HUES64 (cell line): ENCODE results near the gene NECAB2.

Experiments used
- H3K27ac ChIP-seq: 2 replicates; pipeline ENCODE4 v1.7.0; 2013; ENCODE audit warnings: low read depth, low read length, inconsistent platforms
- H3K27me3 ChIP-seq: 2 replicates; pipeline ENCODE4 v1.6.1; 2013; ENCODE audit warnings: mild to moderate bottlenecking, low read length; ENCODE audit not compliant: insufficient read depth
- H3K36me3 ChIP-seq: 2 replicates; pipeline ENCODE4 v1.6.1; 2013; ENCODE audit warnings: mild to moderate bottlenecking, low read length; ENCODE audit not compliant: insufficient read depth
- H3K4me1 ChIP-seq: 2 replicates; pipeline ENCODE4 v1.6.1; 2013; ENCODE audit warnings: mild to moderate bottlenecking, low read length, moderate library complexity; ENCODE audit not compliant: insufficient read depth
- H3K4me3 ChIP-seq: 2 replicates; pipeline ENCODE4 v1.5.1; 2013; ENCODE audit warnings: mild to moderate bottlenecking, low read length, moderate library complexity
- H3K9ac ChIP-seq: 2 replicates; pipeline ENCODE4 v1.6.1; 2013; ENCODE audit warnings: mild to moderate bottlenecking, low read depth, low read length
- H3K9me3 ChIP-seq: 2 replicates; pipeline ENCODE4 v1.6.1; 2013; ENCODE audit warnings: low read depth, low read length; ENCODE audit not compliant: insufficient read depth
- WGBS: fragments of 150-250, 120-280 bp; methylation state at CpG from one replicate; pipeline ENCODE4 v1.1.7; 2013; ENCODE audit warnings: missing lambda C conversion rate; 5-methylcytosine and 5-hydroxymethylcytosine counted together

NECAB2 gene

DNA sequence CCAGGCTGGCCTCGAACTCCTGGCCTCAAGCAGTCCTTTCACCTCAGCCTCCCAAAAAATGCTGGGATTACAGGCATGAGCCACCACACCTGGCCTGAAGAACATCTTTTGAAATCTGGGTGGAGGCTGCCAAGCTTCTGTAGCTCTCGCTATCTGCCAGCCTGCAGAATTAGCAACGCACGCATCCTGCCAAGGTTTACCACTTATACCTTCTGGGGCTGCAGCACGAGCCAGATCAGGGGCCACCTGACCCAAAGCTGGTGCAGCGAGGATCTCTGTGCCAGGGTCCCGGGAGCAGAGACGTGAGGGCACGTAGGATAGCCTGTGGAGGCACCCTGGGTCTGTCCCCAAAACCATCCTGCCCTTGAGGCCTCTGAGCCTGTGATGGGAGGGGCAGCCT lies 52.3 kb downstream of the NECAB2 start:
- H3K4me1 ChIP-seq = no peaks in the 10 kb centered on the region
- H3K9ac ChIP-seq = no peak overlapping the region
- H3K36me3 ChIP-seq = no peaks in the 10 kb centered on the region
- no peak overlapping the region for H3K27ac ChIP-seq
- 94% methylated on average over 9 of the region's 9 CpGs for WGBS
- no peaks in the 10 kb centered on the region for H3K27me3 ChIP-seq
- peaks cover 11% of the 10 kb centered on the region; the same call in 1 of the 2 replicates for H3K9me3 ChIP-seq
- no peak overlapping the region for H3K4me3 ChIP-seq

DNA sequence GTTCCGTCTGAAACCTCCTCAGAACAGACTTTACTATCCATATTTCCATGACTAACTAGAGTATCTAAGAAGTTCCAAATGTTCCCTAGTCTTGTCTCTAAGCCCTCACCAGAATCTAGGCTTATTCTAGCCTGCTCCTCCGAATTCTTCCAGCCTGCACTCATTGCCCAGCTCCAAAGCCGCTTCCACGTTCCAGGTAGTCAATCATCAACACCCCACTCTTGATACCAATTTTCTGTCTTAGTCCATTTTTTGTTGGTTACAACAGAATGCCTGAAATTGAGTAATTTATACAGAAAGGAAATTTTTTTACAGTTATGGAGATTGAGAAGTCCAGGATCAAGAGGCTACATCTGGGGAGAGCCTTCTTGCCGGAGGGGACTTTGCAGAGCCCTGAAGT lies 53.4 kb downstream of the NECAB2 start:
- H3K27ac ChIP-seq = no peak overlapping the region
- H3K4me3 ChIP-seq = no peak overlapping the region
- peaks cover 11% of the 10 kb centered on the region; the same call in 1 of the 2 replicates for H3K9me3 ChIP-seq
- 81% methylated on average over 5 of the region's 5 CpGs for WGBS
- H3K9ac ChIP-seq = no peak overlapping the region
- no peaks in the 10 kb centered on the region for H3K36me3 ChIP-seq
- no peaks in the 10 kb centered on the region for H3K27me3 ChIP-seq
- H3K4me1 ChIP-seq = no peaks in the 10 kb centered on the region

DNA sequence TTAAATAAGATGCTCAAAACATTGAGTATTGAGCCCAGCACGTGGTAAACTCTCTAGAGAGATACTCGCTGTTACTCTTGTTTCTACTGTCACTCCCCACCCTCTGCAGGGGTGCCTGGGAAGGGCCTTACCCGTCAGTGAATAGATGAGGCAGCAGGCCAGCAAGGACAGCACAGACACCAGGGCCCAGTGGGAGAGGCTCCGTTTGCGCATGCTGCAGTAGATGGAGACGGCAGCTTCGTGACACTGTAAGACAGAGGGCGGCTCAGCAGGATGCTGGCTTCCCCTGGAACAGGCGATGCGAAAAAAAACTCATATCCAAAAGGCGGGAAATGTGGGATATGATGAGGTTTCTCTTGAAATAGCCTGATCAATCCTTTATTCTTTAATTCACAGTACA lies 54.6 kb downstream of the NECAB2 start:
- no peaks in the 10 kb centered on the region for H3K27me3 ChIP-seq
- no peak overlapping the region for H3K4me3 ChIP-seq
- no peak overlapping the region for H3K27ac ChIP-seq
- peaks cover 11% of the 10 kb centered on the region; the same call in 1 of the 2 replicates for H3K9me3 ChIP-seq
- no peaks in the 10 kb centered on the region for H3K36me3 ChIP-seq
- WGBS = 73% methylated on average over 8 of the region's 11 CpGs
- no peaks in the 10 kb centered on the region for H3K4me1 ChIP-seq
- H3K9ac ChIP-seq = no peak overlapping the region

GRCh38 chr16:84024854-84025253 lies 56.8 kb downstream of the NECAB2 start:
- no peak overlapping the region for H3K27ac ChIP-seq
- H3K9me3 ChIP-seq = peaks cover 11% of the 10 kb centered on the region; the same call in 1 of the 2 replicates
- H3K27me3 ChIP-seq = no peaks in the 10 kb centered on the region
- WGBS = 92% methylated on average over 9 of the region's 9 CpGs
- H3K36me3 ChIP-seq = no peaks in the 10 kb centered on the region
- H3K4me3 ChIP-seq = no peak overlapping the region
- no peaks in the 10 kb centered on the region for H3K4me1 ChIP-seq
- H3K9ac ChIP-seq = no peak overlapping the region

DNA sequence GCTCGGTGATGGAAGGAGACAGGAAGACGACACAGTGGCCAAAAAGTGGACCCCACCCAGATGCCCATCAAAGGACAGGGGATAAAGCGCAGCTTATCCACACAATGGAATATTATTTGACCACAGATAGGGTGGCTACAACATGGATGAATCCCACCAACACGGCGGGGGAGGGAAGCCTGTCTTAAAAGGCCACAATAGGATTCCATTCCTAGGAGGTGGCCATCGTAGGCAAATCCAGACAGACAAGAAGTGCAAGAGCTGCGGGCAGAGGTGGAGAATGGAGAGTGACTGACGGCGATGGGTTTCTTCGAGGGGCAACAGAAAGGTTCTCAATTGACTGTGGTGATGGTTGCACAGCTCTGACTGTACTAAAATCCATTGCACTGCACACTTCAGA lies 58.6 kb downstream of the NECAB2 start:
- no peak overlapping the region for H3K9ac ChIP-seq
- no peaks in the 10 kb centered on the region for H3K36me3 ChIP-seq
- H3K4me3 ChIP-seq = no peak overlapping the region
- peaks cover 3% of the 10 kb centered on the region; the same call in 1 of the 2 replicates for H3K9me3 ChIP-seq
- H3K27ac ChIP-seq = no peak overlapping the region
- no peaks in the 10 kb centered on the region for H3K27me3 ChIP-seq
- 82% methylated on average over 10 of the region's 10 CpGs for WGBS
- no peaks in the 10 kb centered on the region for H3K4me1 ChIP-seq

- Histone ChIP-seq H3K4me3 (no peak overlapping the region), H3K9me3 (no peaks in the 10 kb centered on the region), H3K27me3 (no peaks in the 10 kb centered on the region), H3K27ac (no peak overlapping the region), H3K36me3 (no peaks in the 10 kb centered on the region), H3K4me1 (no peaks in the 10 kb centered on the region), H3K9ac (no peak overlapping the region)
- WGBS = 93% methylated on average over 15 of the region's 15 CpGs
These were observed 59.6 kb downstream of the NECAB2 start for GRCh38 chr16:84027625-84028024.

GRCh38 chr16:84029297-84030047 lies 61.4 kb downstream of the NECAB2 start:
- Histone ChIP-seq H3K9ac (no peak overlapping the region), H3K27ac (no peak overlapping the region)

DNA sequence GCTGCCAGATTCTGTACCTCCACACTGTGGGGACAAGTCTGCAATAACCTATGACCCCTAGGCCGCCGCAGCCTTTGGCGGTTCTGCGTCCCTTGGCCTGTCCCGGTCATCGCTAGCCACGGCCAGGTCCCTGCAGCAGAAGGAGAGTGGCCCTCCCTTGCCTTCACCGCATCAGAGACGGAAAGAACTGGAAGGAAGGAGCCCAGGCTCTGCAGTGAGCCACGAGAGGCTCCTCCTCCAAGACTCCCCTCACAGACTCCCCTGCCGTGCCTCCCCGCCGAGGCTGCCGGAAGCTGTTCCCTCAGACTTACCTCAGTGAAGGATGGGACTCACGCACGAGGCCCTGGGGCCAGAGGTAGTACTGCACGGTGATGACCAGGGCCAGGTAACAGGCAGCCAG lies 63.5 kb downstream of the NECAB2 start:
- H3K27ac ChIP-seq = no peak overlapping the region
- no peaks in the 10 kb centered on the region for H3K4me1 ChIP-seq
- H3K27me3 ChIP-seq = no peaks in the 10 kb centered on the region; the same call in 1 of the 2 replicates
- H3K4me3 ChIP-seq = no peak overlapping the region
- WGBS = 88% methylated on average over 17 of the region's 17 CpGs
- H3K36me3 ChIP-seq = no peaks in the 10 kb centered on the region
- H3K9ac ChIP-seq = no peak overlapping the region
- peaks cover 8% of the 10 kb centered on the region; the same call in 1 of the 2 replicates for H3K9me3 ChIP-seq

More at GRCh38 chr16:84029297-84030047, 61.4 kb downstream of the NECAB2 start:
- H3K9me3 ChIP-seq = no peaks in the 10 kb centered on the region
- no peak overlapping the region for H3K4me3 ChIP-seq
- no peaks in the 10 kb centered on the region for H3K27me3 ChIP-seq
- no peaks in the 10 kb centered on the region for H3K4me1 ChIP-seq
- H3K36me3 ChIP-seq = no peaks in the 10 kb centered on the region
- 89% methylated on average over 14 of the region's 14 CpGs for WGBS

- H3K9me3 ChIP-seq = peaks cover 8% of the 10 kb centered on the region; the same call in 1 of the 2 replicates
- H3K4me1 ChIP-seq = no peaks in the 10 kb centered on the region
- H3K27ac ChIP-seq = no peak overlapping the region
- H3K27me3 ChIP-seq = no peaks in the 10 kb centered on the region; the same call in 1 of the 2 replicates
- 82% methylated on average over 15 of the region's 15 CpGs for WGBS
- no peak overlapping the region for H3K4me3 ChIP-seq
- H3K36me3 ChIP-seq = no peaks in the 10 kb centered on the region
- no peak overlapping the region for H3K9ac ChIP-seq
These were observed 64.6 kb downstream of the NECAB2 start for GRCh38 chr16:84032458-84033178.

DNA sequence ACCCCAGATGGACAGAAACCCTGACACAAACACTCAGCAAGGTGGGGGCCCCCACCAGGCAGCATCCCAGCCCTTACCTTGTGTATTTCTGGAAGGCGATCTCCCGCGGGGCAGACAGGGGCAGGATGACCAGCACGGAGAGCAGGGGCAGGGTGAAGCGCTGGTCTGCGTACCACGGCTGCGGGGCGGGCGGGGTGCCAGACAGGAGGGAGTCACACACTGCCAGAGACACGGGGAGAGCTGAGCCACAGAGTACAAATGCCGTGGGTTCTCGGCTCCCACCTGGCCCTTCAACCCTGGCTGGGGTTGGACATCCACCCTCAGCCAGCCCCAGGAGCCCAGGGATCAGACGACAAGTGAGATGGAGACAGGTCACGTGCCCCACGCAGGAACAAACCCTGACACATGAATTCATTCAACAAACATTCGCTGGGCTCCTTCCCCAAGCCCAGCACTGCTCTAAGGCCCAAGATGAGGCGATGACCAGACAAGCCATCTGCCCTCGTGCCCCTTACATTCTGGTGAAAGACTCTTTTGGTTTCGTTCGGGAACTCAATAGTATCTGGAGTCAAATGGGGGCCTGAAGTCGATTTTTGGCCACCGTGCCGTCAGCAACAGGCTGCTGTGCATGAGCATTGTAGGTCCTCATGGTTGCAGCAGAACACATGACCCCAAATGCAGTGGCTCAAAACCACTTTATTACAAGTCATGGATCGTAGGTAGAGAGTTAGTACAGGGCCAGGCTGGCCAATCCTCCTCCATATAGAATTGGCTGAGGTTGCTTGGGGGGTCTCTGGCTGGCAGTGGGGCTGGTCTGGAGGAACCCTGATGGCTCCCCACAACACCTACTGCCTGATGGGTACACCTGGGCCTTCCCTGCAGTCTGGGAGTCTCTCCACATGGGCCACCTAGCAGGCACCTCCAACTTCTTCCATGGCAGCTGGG lies 65.5 kb downstream of the NECAB2 start:
- H3K4me3 ChIP-seq = no peak overlapping the region
- H3K9me3 ChIP-seq = peaks cover 8% of the 10 kb centered on the region; the same call in 1 of the 2 replicates
- no peaks in the 10 kb centered on the region; the same call in 1 of the 2 replicates for H3K27me3 ChIP-seq
- 92% methylated on average over 25 of the region's 25 CpGs for WGBS
- H3K36me3 ChIP-seq = no peaks in the 10 kb centered on the region
- no peak overlapping the region for H3K9ac ChIP-seq
- H3K4me1 ChIP-seq = no peaks in the 10 kb centered on the region
- no peak overlapping the region for H3K27ac ChIP-seq
